ENCODE results near the gene NRAS.

- TF ChIP-seq, protein P1, sequence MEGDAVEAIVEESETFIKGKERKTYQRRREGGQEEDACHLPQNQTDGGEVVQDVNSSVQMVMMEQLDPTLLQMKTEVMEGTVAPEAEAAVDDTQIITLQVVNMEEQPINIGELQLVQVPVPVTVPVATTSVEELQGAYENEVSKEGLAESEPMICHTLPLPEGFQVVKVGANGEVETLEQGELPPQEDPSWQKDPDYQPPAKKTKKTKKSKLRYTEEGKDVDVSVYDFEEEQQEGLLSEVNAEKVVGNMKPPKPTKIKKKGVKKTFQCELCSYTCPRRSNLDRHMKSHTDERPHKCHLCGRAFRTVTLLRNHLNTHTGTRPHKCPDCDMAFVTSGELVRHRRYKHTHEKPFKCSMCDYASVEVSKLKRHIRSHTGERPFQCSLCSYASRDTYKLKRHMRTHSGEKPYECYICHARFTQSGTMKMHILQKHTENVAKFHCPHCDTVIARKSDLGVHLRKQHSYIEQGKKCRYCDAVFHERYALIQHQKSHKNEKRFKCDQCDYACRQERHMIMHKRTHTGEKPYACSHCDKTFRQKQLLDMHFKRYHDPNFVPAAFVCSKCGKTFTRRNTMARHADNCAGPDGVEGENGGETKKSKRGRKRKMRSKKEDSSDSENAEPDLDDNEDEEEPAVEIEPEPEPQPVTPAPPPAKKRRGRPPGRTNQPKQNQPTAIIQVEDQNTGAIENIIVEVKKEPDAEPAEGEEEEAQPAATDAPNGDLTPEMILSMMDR (IDR thresholded peaks at IDR 0.05; ENCODE audit: insufficient read depth, low read length, poor library complexity, severe bottlenecking): no peak
- TF ChIP-seq EZH2phosphoT487 (conservative IDR thresholded peaks at IDR 0.05; ENCODE audit: low read length): no peak
These were observed 3.9 kb upstream of the NRAS start for GRCh38 chr1:114720492-114720891.

Measured in SU-DHL-6 (cell line).